ENCODE measurements around the gene KIF4B.
"Not testable (repeated sequence)": the region's sequence is repeated elsewhere in the genome, so short reads cannot be mapped to it uniquely, and the experiment has no call there.

KIF4B gene, protein sequence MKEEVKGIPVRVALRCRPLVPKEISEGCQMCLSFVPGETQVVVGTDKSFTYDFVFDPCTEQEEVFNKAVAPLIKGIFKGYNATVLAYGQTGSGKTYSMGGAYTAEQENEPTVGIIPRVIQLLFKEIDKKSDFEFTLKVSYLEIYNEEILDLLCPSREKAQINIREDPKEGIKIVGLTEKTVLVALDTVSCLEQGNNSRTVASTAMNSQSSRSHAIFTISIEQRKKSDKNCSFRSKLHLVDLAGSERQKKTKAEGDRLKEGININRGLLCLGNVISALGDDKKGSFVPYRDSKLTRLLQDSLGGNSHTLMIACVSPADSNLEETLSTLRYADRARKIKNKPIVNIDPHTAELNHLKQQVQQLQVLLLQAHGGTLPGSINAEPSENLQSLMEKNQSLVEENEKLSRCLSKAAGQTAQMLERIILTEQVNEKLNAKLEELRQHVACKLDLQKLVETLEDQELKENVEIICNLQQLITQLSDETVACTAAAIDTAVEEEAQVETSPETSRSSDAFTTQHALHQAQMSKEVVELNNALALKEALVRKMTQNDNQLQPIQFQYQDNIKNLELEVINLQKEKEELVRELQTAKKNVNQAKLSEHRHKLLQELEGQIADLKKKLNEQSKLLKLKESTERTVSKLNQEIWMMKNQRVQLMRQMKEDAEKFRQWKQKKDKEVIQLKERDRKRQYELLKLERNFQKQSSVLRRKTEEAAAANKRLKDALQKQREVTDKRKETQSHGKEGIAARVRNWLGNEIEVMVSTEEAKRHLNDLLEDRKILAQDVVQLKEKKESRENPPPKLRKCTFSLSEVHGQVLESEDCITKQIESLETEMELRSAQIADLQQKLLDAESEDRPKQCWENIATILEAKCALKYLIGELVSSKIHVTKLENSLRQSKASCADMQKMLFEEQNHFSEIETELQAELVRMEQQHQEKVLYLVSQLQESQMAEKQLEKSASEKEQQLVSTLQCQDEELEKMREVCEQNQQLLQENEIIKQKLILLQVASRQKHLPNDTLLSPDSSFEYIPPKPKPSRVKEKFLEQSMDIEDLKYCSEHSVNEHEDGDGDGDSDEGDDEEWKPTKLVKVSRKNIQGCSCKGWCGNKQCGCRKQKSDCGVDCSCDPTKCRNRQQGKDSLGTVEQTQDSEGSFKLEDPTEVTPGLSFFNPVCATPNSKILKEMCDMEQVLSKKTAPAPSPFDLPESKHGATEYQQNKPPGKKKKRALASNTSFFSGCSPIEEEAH

DNA sequence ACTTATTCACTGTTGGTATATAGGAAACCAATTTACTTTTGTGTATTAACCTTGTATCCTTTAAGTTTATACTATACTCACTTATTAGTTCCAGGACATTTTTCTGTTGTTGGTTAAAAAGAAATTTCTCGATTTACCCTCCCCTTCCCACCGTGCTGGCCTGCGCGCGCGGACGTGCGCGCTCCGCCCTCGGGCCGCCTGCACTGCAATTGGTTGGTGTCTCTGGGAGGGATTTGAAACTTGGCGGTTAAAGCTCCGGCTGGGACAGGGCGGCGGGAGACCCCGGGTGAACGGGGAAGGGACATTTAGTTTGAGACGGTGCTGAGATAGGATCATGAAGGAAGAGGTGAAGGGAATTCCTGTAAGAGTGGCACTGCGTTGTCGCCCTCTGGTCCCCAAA lies at the start of gene KIF4B:
Gene KIF4B, plus strand, starts transcription at position 230 of the 400 bp plus-strand sequence. Its CDS starts 105 bp downstream, at position 335.
- FAIRE-seq = no peak

- no peak for FAIRE-seq
These were observed 47.3 kb upstream of the KIF4B start for GRCh38 chr5:154966081-154966841.

DNA sequence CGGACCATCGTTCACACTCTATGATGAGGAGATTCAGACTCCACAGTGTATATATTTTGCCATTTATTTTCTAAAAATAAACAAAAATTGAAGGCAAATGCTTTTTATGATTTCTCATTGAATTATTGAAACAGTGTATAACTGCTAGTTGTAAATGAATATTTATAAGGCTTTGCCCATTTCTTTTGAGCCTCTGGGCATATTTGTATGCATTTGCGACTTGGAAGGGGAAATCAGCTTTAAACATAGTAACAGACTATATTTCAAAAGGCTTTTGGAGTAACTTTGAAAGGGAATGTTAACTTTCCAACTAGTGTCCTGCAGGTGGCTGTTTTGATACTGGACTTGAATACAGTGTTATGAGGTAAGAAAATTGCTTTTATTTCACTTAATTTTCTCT lies 46.7 kb upstream of the KIF4B start:
- FAIRE-seq = no peak

- no peak for FAIRE-seq
These were observed 46.0 kb upstream of the KIF4B start for GRCh38 chr5:154967421-154968024.

DNA sequence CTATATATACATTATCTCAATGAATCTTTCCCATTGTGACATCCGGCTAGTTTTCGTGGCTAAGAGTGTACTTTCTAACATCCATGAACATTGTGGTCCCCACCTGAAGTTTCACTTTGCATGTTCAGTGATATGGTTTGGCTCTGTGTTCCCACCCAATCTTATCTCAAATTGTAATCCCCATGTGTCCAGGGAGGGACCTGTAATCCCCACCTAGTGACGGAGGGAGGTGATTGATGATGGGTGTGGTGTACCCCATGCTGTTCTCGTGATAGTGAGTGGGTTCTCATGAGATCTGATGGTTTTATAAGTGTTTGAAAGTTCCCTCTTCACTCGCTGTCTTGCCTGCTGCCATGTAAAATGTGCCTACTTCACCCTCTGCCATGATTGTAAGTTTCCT lies 44.6 kb upstream of the KIF4B start:
- FAIRE-seq = no peak

DNA sequence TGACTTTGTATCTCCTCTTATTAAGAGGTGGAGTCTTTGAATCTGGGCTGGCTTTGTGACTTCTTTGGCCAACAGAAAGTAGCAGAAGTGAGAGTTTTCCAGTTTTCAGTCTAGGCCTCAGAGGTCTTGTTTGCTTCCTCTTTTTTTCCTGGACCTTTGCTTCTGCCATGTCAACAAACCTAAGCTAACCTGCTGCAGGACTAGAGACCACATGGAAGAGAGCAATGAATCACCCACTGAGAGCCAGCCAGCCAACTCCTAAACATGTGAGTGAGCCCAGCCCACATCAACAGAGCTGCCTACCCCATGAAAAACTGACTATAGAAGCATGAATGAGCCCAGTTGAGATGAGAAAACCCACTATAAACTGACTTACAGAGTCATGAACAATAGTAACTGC lies 42.8 kb upstream of the KIF4B start:
- no peak for FAIRE-seq

- FAIRE-seq = no peak
These were observed 42.1 kb upstream of the KIF4B start for GRCh38 chr5:154971501-154971900.

DNA sequence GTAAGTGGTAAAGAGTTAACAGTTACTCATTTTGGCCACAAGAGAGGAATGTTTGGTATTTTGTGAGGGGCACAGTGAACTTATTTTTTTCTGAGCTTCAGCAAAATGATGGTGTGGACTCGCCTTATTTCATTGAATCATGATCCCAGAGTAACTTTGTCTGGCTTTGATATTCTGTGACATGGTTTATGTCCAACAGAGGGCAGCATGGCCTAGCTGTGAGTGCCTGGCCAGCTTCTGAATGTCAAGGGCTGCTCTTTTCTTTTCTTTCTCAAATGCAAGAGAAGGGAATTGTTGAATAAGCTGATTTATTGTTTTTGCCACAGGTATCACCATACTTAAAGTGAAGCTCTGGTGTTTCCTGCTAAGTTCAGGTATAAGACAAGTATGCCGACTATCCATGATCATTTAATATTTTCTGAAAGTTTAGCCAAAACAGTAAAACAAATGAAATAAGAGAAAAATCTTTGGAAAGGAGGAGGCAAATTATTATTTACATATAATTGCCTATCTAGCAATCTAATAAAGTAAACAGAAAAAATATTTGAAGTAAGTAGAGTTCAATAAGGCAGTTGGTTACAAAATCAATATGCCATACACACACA lies 41.0 kb upstream of the KIF4B start:
- no peak for FAIRE-seq

- FAIRE-seq = not testable (repeated sequence)
These were observed 37.5 kb upstream of the KIF4B start for GRCh38 chr5:154976082-154976481.

- no peak for FAIRE-seq
These were observed 36.1 kb upstream of the KIF4B start for GRCh38 chr5:154977409-154977808.

DNA sequence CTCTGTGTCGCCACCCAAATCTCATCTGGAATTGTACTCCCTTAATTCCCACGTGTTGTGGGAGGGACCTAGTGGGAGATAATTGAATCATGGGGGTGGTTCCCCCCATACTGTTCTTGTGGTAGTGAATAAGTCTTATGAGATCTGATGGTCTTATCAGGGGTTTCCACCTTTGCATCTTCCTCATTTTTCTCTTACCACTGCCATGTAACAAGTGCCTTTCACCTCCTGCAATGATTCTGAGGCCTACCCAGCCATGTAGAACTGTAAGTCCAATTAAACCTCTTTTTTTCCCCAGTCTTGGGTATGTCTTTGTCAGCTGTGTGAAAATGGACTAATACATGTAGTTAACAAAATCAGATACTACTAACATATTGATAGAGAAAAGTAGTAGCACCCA lies 35.3 kb upstream of the KIF4B start:
- not testable (repeated sequence) for FAIRE-seq

GRCh38 chr5:154984946-154985516 lies 28.5 kb upstream of the KIF4B start:
- FAIRE-seq = no peak

DNA sequence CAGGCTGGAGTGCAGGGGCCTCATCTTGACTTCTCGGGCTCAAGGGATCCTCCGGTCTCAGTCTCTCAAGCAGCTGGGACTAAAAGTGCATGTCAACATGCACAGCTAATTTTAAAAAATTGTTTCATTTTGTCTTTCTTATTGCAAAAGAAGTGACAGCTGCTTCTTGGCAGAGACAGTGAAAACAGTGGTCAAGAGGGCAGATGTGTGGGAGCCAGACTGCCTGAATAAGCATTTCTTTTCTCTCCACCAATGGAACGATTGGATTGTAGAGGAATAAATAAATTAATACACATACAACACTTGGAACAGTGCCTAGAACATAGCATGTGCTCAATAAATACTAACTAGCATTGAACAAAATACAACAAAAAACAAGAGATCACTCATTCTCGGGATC lies 27.4 kb upstream of the KIF4B start:
- no peak for FAIRE-seq

DNA sequence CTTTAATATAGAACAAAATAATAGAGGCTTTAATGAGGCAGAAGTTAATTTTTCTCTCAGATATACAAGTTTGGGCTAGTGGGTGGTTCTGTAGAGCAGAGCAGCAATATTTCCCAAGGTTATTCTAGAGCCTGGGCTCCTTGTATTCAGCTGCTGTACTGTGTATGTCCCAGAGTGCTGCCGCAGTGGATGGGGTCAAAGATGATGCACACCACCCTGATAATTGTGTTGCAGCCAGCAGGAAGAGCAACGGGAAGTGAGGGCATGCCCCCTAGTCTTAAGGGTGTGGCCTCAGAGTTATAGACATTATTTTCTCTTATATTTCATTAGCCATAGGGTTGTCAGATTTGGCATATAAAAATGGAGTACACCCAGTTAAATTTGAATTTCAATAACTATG lies 23.9 kb upstream of the KIF4B start:
- FAIRE-seq = no peak

- no peak for FAIRE-seq
These were observed 20.1 kb upstream of the KIF4B start for GRCh38 chr5:154993461-154993860.

- FAIRE-seq = no peak
These were observed 17.9 kb upstream of the KIF4B start for GRCh38 chr5:154995679-154996078.

- FAIRE-seq = no peak
These were observed 15.8 kb upstream of the KIF4B start for GRCh38 chr5:154997746-154998145.

DNA sequence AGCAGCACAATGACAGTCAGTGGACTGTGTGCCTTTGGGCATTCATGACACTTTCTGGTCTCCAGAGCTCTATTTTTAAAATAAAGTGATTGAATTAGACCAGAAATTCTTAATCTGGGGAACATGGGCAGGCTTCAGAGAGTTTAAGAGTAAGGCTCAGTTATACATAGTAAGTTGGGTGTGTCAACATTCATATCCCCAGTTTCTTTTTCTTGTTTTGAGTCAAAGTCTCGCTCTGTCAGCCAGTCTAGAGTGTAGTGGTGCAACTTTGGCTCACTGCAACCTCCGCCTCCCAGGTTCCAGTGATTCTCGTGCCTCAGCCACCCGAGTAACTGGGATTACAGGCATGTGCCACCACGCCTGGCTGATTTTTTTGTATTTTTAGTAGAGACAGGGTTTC lies 13.7 kb upstream of the KIF4B start:
- FAIRE-seq = no peak

DNA sequence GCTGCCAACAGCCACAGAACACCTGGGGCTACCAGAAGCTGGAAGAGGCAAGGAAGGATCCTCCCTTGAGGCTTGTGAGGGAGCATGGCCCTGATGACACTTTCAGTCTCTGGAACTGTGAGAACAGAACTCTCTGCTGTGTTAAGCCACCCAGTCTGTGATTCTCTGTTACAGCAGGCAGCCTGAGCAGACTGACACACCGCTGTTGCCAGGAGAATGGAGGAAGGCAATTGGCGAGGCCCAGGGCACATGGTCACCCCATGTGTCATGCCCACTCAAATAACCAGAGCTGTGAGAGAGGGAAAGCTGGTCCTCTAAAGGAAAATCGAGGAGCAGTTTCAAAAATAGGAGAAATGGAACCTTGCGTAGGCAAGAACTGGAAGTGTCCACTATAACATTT lies 12.0 kb upstream of the KIF4B start:
- no peak for FAIRE-seq

GRCh38 chr5:155002722-155003121 lies 10.8 kb upstream of the KIF4B start:
- FAIRE-seq = not testable (repeated sequence)

- FAIRE-seq = no peak
These were observed 9.3 kb upstream of the KIF4B start for GRCh38 chr5:155004138-155004744.
